Measurements from ENCODE around the gene LPP.

The LPP gene

GRCh38 chr3:188188911-188189310 is 35.0 kb downstream of the LPP start:
- H3K36me3 ChIP-seq (ENCODE audit: insufficient read depth, low read length) = no peaks in the 10 kb centered on the region
- TF ChIP-seq POLR2AphosphoS5 (IDR thresholded peaks at IDR 0.05; ENCODE audit: borderline replicate concordance, low read depth, low read length) (no peak), EZH2 (IDR thresholded peaks at IDR 0.05) (no peak)
- no peak overlapping the region for H3K4me3 ChIP-seq
- no peaks in the 10 kb centered on the region for H3K9me3 ChIP-seq (ENCODE audit: low read depth, low read length)
- H3K9ac ChIP-seq (ENCODE audit: insufficient read length) = no peak overlapping the region
- no peak overlapping the region for H3K27ac ChIP-seq
- no peak for DNase-seq (ENCODE audit: low read depth, low spot score)

DNA sequence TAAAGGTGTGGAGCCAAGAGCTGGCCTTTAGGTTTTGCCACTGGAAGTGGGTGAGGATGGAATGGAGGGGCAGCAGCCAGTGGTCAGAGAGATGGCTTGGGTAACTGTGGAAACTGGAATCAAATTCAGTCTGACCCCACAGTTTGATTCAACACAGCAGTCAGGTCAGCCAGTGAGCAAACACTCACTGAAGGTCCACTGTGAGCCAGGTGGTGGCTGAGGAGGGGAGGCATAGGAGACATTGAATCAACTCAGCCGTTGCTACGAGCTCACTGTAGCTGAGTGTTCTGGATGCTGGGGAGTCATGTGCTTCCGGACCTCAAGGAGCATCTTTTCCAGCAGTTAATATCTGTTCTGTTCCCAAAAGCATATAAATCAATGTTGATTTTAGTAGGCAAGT is 37.5 kb downstream of the LPP start:
- no peak for DNase-seq (ENCODE audit: low read depth, low spot score)
- TF ChIP-seq FOXP2 (optimal IDR thresholded peaks at IDR 0.05; ENCODE audit: control extremely low read depth, extremely low read length, insufficient read depth) (no peak), EZH2 (IDR thresholded peaks at IDR 0.05) (no peak), POLR2AphosphoS5 (IDR thresholded peaks at IDR 0.05; ENCODE audit: borderline replicate concordance, low read depth, low read length) (no peak)
- Histone ChIP-seq H3K27ac (no peak overlapping the region), H3K9me3 (ENCODE audit: low read depth, low read length) (no peaks in the 10 kb centered on the region), H3K9ac (ENCODE audit: insufficient read length) (no peak overlapping the region), H3K36me3 (ENCODE audit: insufficient read depth, low read length) (no peaks in the 10 kb centered on the region), H3K4me3 (no peak overlapping the region)

DNA sequence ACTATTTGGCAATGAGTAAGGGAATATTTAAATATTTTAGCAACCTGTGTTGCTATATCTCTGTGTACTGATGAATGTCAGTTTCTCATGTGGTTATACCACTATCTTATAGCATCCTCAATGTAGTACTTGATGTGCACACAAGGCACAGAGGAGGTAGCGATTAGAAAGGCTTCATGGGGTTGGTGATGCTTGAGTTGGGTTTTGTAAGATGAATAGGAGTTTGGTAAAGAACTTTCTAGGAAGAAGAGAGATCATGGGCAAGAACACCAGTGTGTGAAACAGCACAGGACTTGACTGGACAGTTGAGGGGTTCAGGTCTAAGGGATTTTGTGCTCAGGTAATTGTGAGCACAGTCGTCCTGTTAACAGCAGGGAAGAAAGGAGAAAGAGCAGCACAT is 38.1 kb downstream of the LPP start:
- TF ChIP-seq POLR2AphosphoS5 (IDR thresholded peaks at IDR 0.05; ENCODE audit: borderline replicate concordance, low read depth, low read length) (no peak), FOXP2 (optimal IDR thresholded peaks at IDR 0.05; ENCODE audit: control extremely low read depth, extremely low read length, insufficient read depth) (no peak), EZH2 (IDR thresholded peaks at IDR 0.05) (no peak)
- H3K36me3 ChIP-seq (ENCODE audit: insufficient read depth, low read length) = no peaks in the 10 kb centered on the region
- H3K27ac ChIP-seq = no peak overlapping the region
- DNase-seq (ENCODE audit: low read depth, low spot score) = no peak
- no peak overlapping the region for H3K4me3 ChIP-seq
- no peaks in the 10 kb centered on the region for H3K9me3 ChIP-seq (ENCODE audit: low read depth, low read length)
- no peak overlapping the region for H3K9ac ChIP-seq (ENCODE audit: insufficient read length)

DNA sequence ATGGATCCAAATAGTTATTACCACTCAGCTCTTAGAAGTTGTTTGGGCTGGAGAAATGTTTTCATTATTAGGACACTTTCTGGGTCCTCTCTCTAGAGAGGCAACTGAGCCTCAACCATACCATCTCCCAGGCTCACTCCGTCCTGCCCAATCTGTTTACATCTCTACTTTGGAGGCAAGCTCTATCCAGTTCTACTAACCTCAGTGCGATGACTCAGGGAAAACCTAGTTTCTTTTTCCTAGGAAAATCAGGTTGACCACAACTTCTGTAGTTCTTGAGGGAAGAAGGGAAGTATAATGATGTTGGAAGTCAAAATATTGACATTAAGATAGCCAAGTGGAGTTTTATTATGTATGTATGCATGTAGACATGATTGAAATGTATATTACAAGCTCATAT is 40.4 kb downstream of the LPP start:
- Histone ChIP-seq H3K9me3 (ENCODE audit: low read depth, low read length) (no peaks in the 10 kb centered on the region), H3K36me3 (ENCODE audit: insufficient read depth, low read length) (no peaks in the 10 kb centered on the region), H3K27ac (no peak overlapping the region), H3K4me3 (no peak overlapping the region), H3K9ac (ENCODE audit: insufficient read length) (no peak overlapping the region)
- DNase-seq (ENCODE audit: low read depth, low spot score) = no peak
- no peak for TF ChIP-seq FOXP2 (optimal IDR thresholded peaks at IDR 0.05; ENCODE audit: control extremely low read depth, extremely low read length, insufficient read depth)
- TF ChIP-seq POLR2AphosphoS5 (IDR thresholded peaks at IDR 0.05; ENCODE audit: borderline replicate concordance, low read depth, low read length) = no peak
- TF ChIP-seq EZH2 (IDR thresholded peaks at IDR 0.05) = no peak

GRCh38 chr3:188196232-188196990 is 42.5 kb downstream of the LPP start:
- no peak overlapping the region for H3K27ac ChIP-seq
- DNase-seq (ENCODE audit: low read depth, low spot score) = no peak
- TF ChIP-seq EZH2 (IDR thresholded peaks at IDR 0.05) = no peak
- TF ChIP-seq POLR2AphosphoS5 (IDR thresholded peaks at IDR 0.05; ENCODE audit: borderline replicate concordance, low read depth, low read length) = no peak
- TF ChIP-seq FOXP2 (optimal IDR thresholded peaks at IDR 0.05; ENCODE audit: control extremely low read depth, extremely low read length, insufficient read depth) = no peak
- no peak overlapping the region for H3K9ac ChIP-seq (ENCODE audit: insufficient read length)
- no peaks in the 10 kb centered on the region for H3K36me3 ChIP-seq (ENCODE audit: insufficient read depth, low read length)
- no peaks in the 10 kb centered on the region for H3K9me3 ChIP-seq (ENCODE audit: low read depth, low read length)
- no peak overlapping the region for H3K4me3 ChIP-seq

- no peak overlapping the region for H3K27ac ChIP-seq
- TF ChIP-seq EZH2 (IDR thresholded peaks at IDR 0.05) (no peak), POLR2AphosphoS5 (IDR thresholded peaks at IDR 0.05; ENCODE audit: borderline replicate concordance, low read depth, low read length) (no peak), FOXP2 (optimal IDR thresholded peaks at IDR 0.05; ENCODE audit: control extremely low read depth, extremely low read length, insufficient read depth) (no peak)
- no peak overlapping the region for H3K9ac ChIP-seq (ENCODE audit: insufficient read length)
- no peaks in the 10 kb centered on the region for H3K9me3 ChIP-seq (ENCODE audit: low read depth, low read length)
- DNase-seq (ENCODE audit: low read depth, low spot score) = no peak
- no peak overlapping the region for H3K4me3 ChIP-seq
- no peaks in the 10 kb centered on the region for H3K36me3 ChIP-seq (ENCODE audit: insufficient read depth, low read length)
Measured at GRCh38 chr3:188197388-188197847, 43.5 kb downstream of the LPP start.

- Histone ChIP-seq H3K9ac (ENCODE audit: insufficient read length) (no peak overlapping the region), H3K27ac (no peak overlapping the region), H3K9me3 (ENCODE audit: low read depth, low read length) (no peaks in the 10 kb centered on the region), H3K4me3 (no peak overlapping the region), H3K36me3 (ENCODE audit: insufficient read depth, low read length) (no peaks in the 10 kb centered on the region)
- DNase-seq (ENCODE audit: low read depth, low spot score) = no peak
- TF ChIP-seq EZH2 (IDR thresholded peaks at IDR 0.05) = no peak
- TF ChIP-seq FOXP2 (optimal IDR thresholded peaks at IDR 0.05; ENCODE audit: control extremely low read depth, extremely low read length, insufficient read depth) = no peak
- TF ChIP-seq POLR2AphosphoS5 (IDR thresholded peaks at IDR 0.05; ENCODE audit: borderline replicate concordance, low read depth, low read length) = no peak
Measured at GRCh38 chr3:188198001-188198400, 44.0 kb downstream of the LPP start.

DNA sequence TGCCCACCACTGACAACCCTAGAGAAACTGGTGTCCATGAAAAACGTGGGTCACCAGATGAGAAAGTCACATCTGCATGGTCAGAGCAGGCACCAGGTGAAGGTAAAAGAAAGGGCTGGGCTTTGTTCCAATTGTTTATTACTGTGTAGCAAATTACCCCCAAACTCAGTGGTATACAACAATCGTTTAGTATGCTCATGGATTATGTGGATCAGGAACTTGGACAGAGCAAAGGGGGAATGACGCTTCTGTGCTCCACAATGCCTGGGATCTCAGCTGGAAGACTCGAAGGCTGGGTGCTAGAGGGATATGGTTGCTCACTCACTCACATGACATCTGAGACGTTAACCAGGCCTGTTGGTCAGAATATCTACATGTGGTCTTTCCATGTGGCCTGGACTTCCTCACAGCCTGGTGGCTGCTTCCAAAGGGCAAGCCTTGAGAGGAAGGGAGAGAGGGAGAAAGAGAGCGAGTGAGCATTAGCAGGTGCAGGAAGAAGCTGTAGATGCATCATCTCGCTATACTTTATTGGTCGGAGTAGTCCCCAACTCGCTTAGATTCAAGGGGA is 44.9 kb downstream of the LPP start:
- H3K36me3 ChIP-seq (ENCODE audit: insufficient read depth, low read length) = no peaks in the 10 kb centered on the region
- no peak overlapping the region for H3K27ac ChIP-seq
- no peaks in the 10 kb centered on the region for H3K9me3 ChIP-seq (ENCODE audit: low read depth, low read length)
- DNase-seq (ENCODE audit: low read depth, low spot score) = no peak
- no peak overlapping the region for H3K4me3 ChIP-seq
- no peak overlapping the region for H3K9ac ChIP-seq (ENCODE audit: insufficient read length)
- TF ChIP-seq EZH2 (IDR thresholded peaks at IDR 0.05) (no peak), FOXP2 (optimal IDR thresholded peaks at IDR 0.05; ENCODE audit: control extremely low read depth, extremely low read length, insufficient read depth) (no peak), POLR2AphosphoS5 (IDR thresholded peaks at IDR 0.05; ENCODE audit: borderline replicate concordance, low read depth, low read length) (no peak)

All from SK-N-MC (cell line).